Lower leg skin (tissue), 3 donors: ENCODE measurements around the gene TREML1.

Experiments used
- POLR2A ChIP-seq, 2 donors: fragments of 450-650 bp; IDR thresholded peaks; one replicate each; pipeline ENCODE4 v1.6.1; 2016 to 2017; ENCODE audit warnings: antibody characterized with exemption in 2 of 2, mild to moderate bottlenecking in 1 of 2, moderate library complexity in 1 of 2
- TF ChIP-seq, protein P1 (sequence below), 3 donors: fragments of 450-650 bp; IDR thresholded peaks; one replicate each; pipeline ENCODE4 v1.5.1; 2016; ENCODE audit warnings: antibody characterized with exemption in 3 of 3, mild to moderate bottlenecking in 3 of 3, moderate library complexity in 2 of 3

DNA sequence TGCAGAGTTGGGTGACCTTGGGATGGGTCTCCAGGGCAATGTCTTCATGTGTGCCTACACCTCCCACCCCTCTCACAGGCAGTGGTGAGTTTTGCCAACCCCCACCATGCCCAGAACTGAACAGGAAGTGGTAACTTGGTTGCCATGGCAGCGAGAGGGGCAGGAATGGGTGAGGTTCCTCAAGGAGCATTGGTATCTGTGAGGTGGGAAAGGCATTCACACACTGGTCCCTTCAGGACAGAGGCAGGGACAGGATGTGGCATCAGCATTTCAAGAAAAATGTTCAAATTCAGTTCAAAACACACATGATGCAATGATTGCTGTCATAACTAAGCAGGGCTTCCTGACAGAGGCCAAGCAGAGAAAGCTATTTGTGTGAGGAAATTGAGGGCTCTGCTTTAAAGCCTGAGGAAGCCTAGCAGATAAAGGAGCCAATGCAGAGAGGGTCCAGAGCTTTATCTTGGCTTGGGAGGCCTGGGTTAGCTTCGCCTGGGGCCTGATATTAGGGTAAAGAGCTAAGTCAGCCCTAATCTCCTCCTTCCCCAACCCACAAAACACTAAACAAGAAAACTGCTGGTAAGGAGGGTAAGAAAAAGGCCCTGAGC lies 46.3 kb upstream of the TREML1 start:
- TF ChIP-seq, protein P1, sequence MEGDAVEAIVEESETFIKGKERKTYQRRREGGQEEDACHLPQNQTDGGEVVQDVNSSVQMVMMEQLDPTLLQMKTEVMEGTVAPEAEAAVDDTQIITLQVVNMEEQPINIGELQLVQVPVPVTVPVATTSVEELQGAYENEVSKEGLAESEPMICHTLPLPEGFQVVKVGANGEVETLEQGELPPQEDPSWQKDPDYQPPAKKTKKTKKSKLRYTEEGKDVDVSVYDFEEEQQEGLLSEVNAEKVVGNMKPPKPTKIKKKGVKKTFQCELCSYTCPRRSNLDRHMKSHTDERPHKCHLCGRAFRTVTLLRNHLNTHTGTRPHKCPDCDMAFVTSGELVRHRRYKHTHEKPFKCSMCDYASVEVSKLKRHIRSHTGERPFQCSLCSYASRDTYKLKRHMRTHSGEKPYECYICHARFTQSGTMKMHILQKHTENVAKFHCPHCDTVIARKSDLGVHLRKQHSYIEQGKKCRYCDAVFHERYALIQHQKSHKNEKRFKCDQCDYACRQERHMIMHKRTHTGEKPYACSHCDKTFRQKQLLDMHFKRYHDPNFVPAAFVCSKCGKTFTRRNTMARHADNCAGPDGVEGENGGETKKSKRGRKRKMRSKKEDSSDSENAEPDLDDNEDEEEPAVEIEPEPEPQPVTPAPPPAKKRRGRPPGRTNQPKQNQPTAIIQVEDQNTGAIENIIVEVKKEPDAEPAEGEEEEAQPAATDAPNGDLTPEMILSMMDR (IDR thresholded peaks at IDR 0.05): no peak
- TF ChIP-seq POLR2A (IDR thresholded peaks at IDR 0.05): no peak
